AG04450 (cell line): ENCODE measurements around the gene ABHD5. TPM values are rescaled to one million over a fixed set of nuclear protein-coding genes. Genes with fewer than 3 reads are reported as not detected.

ENCODE experiments used
- CTCF ChIA-PET: fragments of 300-600, 350-600 bp; formaldehyde crosslinking; extraction: SDS; loops from one replicate; lab custom pipeline; 2022; ENCODE audit warnings: antibody characterized with exemption, inconsistent platforms; lab: Charles Lee
- POLR2A ChIA-PET: fragments of 350-600 bp; formaldehyde crosslinking; extraction: SDS; loops from one replicate; lab custom pipeline; 2021; ENCODE audit warnings: antibody characterized with exemption, inconsistent platforms; lab: Yijun Ruan, JAX
- DNase-seq: peaks from one replicate; pipeline ENCODE4 v3.0.0-alpha.2; 2011; ENCODE audit warnings: low read depth, low spot score
- H3K27ac ChIP-seq: one replicate; pipeline ENCODE4 v1.5.1; 2012; ENCODE audit warnings: low read depth, low read length, control low read depth
- H3K27me3 ChIP-seq: one replicate; pipeline ENCODE4 v1.6.0; 2012; ENCODE audit warnings: low read length; ENCODE audit not compliant: control insufficient read depth, insufficient read depth
- H3K4me3 ChIP-seq: 2 replicates; pipeline ENCODE4 v1.5.1; 2011; ENCODE audit warnings: mild to moderate bottlenecking, low read depth, low read length, control low read depth
- H3K9me3 ChIP-seq: 2 replicates; pipeline ENCODE4 v1.5.1; 2012; ENCODE audit warnings: low read length; ENCODE audit not compliant: control insufficient read depth, insufficient read depth
- polyA plus RNA-seq: library from polyadenylated mRNA; depleted of rRNA; stranded (reverse); fragments of >200 nt; gene quantifications from 2 replicates; pipeline ENCODE4 v1.2.3, GENCODE V29; 2011
- TF ChIP-seq, protein P1 (sequence below): IDR thresholded peaks from 2 replicates; pipeline ENCODE4 v1.5.1; 2011; ENCODE audit warnings: low read depth, low read length, control low read depth, inconsistent platforms

The ABHD5 gene
- polyA plus RNA-seq, 1 experiment: 88.7 TPM

DNA sequence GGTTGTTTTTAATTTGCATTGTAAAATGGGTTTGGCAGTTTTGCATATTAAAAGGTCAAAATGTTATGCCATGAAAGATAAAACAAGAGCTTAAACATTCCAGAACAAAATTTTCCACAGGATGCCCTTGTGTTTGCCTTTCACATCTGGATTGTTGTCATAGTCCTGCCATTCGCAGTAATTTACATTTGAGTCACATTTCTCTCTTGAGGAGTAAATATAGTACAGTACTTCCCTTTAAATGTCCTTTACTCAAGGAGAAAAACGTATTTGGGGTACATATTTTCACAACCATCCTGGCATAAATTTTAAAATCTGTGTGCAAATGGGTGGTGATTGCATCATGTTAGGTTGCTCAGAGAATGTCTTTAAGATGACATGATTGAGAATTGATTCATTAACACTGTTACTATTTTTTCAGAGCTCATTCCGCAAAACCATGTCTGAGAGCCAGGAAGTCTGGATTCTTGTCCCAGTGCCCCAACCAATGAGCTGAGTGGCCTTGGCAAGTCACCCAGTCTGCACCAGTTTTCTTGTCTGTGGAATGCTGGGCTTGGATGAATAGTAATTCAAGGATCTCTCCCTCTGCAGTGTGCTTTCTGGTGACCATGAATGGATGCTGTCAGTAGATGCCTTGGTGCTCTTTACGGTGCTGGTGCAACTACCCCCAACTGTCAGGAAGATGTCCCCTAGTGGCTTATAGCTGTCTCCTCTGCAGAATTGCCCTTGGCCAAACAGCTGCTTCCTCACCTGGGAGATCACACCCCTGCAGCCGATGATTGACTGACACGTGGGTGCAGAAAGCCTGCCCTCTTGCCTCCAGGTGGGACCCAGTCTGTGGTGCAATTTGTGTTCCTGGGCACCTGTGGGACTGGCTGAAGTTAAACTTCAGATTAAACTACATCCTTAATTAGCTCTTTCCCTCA, 43.0 kb downstream of the ABHD5 start:
- DNase-seq: no peak
- Histone ChIP-seq H3K9me3 (no peaks in the 10 kb centered on the region), H3K27me3 (no peaks in the 10 kb centered on the region), H3K4me3 (no peak overlapping the region), H3K27ac (peak overlapping the region; percentile 34)
- CTCF ChIA-PET: interaction anchor here (0.5 to 1.6 kb wide), 3 partner anchors 10 to 57 kb away, joined by 3 to 5 read pairs (median 5); no protein-coding TSS in a partner anchor
- TF ChIP-seq, protein P1, sequence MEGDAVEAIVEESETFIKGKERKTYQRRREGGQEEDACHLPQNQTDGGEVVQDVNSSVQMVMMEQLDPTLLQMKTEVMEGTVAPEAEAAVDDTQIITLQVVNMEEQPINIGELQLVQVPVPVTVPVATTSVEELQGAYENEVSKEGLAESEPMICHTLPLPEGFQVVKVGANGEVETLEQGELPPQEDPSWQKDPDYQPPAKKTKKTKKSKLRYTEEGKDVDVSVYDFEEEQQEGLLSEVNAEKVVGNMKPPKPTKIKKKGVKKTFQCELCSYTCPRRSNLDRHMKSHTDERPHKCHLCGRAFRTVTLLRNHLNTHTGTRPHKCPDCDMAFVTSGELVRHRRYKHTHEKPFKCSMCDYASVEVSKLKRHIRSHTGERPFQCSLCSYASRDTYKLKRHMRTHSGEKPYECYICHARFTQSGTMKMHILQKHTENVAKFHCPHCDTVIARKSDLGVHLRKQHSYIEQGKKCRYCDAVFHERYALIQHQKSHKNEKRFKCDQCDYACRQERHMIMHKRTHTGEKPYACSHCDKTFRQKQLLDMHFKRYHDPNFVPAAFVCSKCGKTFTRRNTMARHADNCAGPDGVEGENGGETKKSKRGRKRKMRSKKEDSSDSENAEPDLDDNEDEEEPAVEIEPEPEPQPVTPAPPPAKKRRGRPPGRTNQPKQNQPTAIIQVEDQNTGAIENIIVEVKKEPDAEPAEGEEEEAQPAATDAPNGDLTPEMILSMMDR: no peak
- POLR2A ChIA-PET: interaction anchor here (0.8 kb wide), 1 partner anchor 20 kb away, joined by 3 read pairs; no protein-coding TSS in a partner anchor

DNA sequence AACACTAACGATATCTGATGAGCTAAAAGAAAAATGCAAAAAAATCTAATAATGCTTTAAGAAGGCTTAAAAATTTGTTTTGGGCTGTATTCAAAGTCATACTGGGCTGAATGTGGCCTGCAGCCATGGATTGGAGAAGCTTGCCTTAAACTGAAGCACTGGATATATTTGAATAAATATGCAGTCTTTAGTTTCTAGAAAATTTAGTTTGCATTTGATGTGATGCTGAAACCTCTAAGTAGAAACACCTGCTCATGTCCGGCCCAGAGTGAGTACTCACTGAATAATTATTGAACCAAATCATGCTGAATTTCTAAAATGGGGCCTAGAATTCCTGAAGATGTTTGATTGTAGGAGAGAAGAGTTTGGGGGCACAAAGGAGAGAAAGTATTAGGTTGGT, 43.9 kb downstream of the ABHD5 start:
- ChIA-PET CTCF (interaction anchor here (0.5 kb wide), 1 partner anchor 115 kb away, joined by 5 read pairs; no protein-coding TSS in a partner anchor), POLR2A (interaction anchor here (0.8 kb wide), 1 partner anchor 19 kb away, joined by 3 read pairs; no protein-coding TSS in a partner anchor)
- no peak overlapping the region for H3K4me3 ChIP-seq
- DNase-seq: no peak
- H3K9me3 ChIP-seq: no peaks in the 10 kb centered on the region
- H3K27ac ChIP-seq: no peak overlapping the region
- no peaks in the 10 kb centered on the region for H3K27me3 ChIP-seq
- TF ChIP-seq, protein P1: no peak

DNA sequence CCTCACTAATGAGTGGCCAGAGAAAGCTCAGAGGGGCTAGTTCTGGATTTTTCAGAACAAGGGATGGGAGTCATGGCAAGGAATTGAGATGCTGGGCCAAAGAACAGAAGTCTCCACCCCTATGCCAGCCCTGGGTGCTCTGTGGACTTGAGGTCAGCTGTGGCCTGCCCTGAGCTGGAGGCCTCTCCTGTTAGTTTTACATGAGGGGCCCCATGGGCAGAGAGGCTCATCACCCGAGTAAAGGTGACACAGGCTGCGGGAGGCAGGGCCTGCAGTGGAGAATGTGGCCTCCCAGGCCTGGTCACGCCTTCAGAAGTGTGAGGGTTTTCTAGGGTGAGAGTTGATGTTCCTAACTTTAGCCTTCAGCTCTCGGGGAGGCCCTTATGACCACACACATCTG, 44.9 kb downstream of the ABHD5 start:
- POLR2A ChIA-PET: no interaction called here
- TF ChIP-seq, protein P1: no peak
- H3K27ac ChIP-seq: no peak overlapping the region
- H3K27me3 ChIP-seq: no peaks in the 10 kb centered on the region
- DNase-seq: no peak
- no peaks in the 10 kb centered on the region for H3K9me3 ChIP-seq
- no peak overlapping the region for H3K4me3 ChIP-seq
- CTCF ChIA-PET: interaction anchor here (0.6 kb wide), 1 partner anchor 153 kb away, joined by 3 read pairs; no protein-coding TSS in a partner anchor

DNA sequence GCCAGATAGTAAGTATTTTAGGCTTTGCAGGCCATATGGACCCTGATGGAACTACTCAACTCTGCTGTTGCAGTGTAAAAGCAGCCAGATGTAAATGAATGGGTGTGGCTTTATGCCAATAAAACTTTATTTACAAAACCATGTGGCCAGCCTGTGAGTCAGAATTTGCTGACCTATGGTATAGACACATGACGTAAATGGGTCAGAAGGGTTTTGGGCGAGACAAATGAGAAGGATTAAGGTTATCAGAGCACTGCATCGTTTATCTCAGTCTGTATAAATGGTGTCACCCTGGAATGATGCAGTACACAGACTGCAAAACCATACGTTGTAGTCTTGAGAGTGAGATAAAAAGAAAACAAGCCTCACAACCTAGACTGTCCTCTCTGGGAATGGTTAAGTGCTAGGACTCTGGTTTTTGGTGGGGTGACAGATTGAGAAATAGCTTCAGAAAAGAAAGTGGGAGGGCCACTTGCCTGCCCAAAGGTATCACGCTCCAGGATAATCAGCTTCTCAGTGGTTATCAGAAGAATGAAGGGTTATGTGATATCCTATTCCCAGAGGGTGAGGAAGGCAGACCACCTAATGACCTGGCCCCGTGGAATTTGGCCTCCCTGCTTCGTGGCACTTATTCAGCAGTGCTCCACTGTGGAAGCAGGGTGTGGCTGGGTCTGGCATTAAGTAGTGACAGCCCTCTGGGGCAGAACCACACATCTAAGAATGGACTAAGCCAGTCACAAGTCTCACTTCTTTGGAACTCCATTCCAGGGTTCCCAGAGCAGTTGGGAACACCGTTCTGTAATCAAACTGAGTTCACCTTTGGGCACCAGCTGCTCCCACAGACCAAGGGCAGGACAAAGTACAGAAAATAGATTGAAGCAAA, 46.1 kb downstream of the ABHD5 start:
- POLR2A ChIA-PET: no interaction called here
- Histone ChIP-seq H3K27ac (peak overlapping the region; percentile 53), H3K27me3 (no peaks in the 10 kb centered on the region), H3K9me3 (no peaks in the 10 kb centered on the region), H3K4me3 (no peak overlapping the region)
- CTCF ChIA-PET: no interaction called here
- TF ChIP-seq, protein P1: no peak
- DNase-seq: peak; percentile 77
